Stimulated activated CD8-positive, alpha-beta memory T cell treated with anti-CD3 and anti-CD28 coated beads, Interleukin-4, amount 100 ng/mL, for 4 hours (primary cell): ENCODE measurements around the gene GPR142.

Experiments
- DNase-seq, 2 donors: peaks; one replicate each; pipeline ENCODE4 v3.0.0-alpha.2; 2020; ENCODE audit warnings: low read depth in 2 of 2, low spot score in 1 of 2

GPR142 gene

DNA sequence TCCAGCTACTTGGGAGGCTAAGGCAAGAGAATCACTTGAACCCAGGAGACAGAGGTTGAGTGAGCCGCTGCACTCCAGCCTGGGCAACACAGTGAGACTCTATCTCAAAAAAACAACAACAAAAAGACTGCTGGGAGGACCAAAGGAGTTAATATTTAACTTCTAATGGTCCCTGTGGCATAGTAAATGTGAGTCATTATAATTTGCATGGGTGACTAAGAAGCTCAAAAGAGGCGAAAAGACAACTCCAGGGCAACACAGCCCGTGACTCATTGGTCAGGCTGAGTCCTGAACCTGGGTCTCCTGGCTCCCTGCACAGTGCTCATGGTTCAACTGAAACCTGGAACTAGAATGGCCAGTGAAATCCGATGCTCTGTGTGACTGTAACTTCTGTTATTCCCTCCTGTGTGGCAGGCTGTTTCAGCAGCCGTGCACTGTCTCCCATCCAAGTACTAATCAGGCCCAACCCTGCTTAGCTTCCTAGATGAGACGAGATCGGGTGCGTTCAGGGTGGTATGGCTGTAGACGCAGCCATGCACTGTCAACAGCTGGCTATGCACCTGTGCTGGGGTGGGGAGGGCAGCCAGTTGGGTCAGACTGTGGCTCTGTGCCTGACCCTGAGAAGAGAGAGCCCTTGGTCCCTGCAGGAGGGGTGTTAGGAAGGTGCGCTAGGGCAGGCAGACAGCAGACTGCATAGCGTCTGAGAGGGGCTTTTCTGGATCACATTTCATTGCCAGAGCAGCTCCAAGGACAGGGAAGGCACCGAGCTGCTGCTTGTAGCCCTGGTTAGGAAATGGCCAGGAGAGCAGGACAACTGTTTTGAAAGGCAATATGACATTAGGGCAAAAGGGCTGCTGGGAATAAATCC, 50.1 kb downstream of the GPR142 start:
- DNase-seq: no peak

DNA sequence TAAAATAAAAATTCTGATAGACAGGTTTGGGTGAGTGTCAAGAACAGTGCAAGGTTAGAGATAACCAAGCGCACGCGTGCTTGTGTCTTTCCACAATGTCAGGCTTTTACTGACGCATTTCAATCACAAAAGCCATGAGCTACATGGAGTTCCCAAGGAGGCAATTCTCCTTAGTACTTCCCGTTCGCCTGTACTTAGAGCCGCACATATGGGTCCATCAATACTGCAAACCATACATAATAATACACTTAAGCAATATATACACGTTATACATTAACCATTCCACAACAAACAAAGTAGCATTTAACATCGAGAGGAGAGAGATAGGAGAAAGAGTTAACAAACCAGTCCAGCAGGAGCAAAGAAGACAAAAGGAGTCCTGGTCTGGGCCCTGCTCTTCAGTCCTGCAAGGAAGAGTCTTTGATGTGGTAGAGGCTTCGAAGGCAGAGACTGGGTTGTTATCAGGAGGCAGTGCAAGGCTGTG, 52.7 kb downstream of the GPR142 start:
- DNase-seq: no peak
